Activated CD8-positive, alpha-beta T cell treated with anti-CD3 and anti-CD28 coated beads for 36 hours (primary cell): ENCODE measurements around the gene BRAT1. TPM values are rescaled to one million over a fixed set of nuclear protein-coding genes. Genes with fewer than 3 reads are reported as not detected.

ENCODE experiments used
- ATAC-seq: fragments of 200-7000 bp; cut with Tn5 transposase; one replicate; pipeline ENCODE4 v1.10.0; 2021; ENCODE audit warnings: mild to moderate bottlenecking, moderate library complexity
- CTCF ChIA-PET: fragments of 350-600 bp; sonication (Branson Sonifier 250); formaldehyde crosslinking; loops from one replicate; lab custom pipeline; 2021; ENCODE audit warnings: antibody characterized with exemption; lab: Charles Lee
- POLR2A ChIA-PET: fragments of 350-600 bp; sonication (Branson Sonifier 250); formaldehyde crosslinking; loops from one replicate; lab custom pipeline; 2021; ENCODE audit warnings: antibody characterized with exemption; lab: Charles Lee
- DNase-seq: peaks from one replicate; pipeline ENCODE4 v3.0.0-alpha.2; 2020
- H3K27ac Mint-ChIP-seq: one replicate; pipeline ENCODE4 v1.8.0; 2021; ENCODE audit warnings: mild to moderate bottlenecking, mixed read lengths
- H3K27me3 Mint-ChIP-seq: one replicate; pipeline ENCODE4 v1.8.0; 2021; ENCODE audit warnings: mixed read lengths
- H3K36me3 Mint-ChIP-seq: one replicate; pipeline ENCODE4 v1.8.0; 2021; ENCODE audit warnings: low read depth, mixed read lengths
- H3K4me1 Mint-ChIP-seq: one replicate; pipeline ENCODE4 v1.8.0; 2021; ENCODE audit warnings: low read depth, mixed read lengths
- H3K4me3 Mint-ChIP-seq: one replicate; pipeline ENCODE4 v1.8.0; 2021; ENCODE audit warnings: mild to moderate bottlenecking, moderate library complexity, mixed read lengths
- H3K9me3 Mint-ChIP-seq: one replicate; pipeline ENCODE4 v1.8.0; 2021; ENCODE audit warnings: mixed read lengths
- CTCF ChIP-seq: fragments of 200-600 bp; IDR thresholded peaks from one replicate; pipeline ENCODE4 v1.8.0; 2022; ENCODE audit warnings: antibody characterized with exemption, mild to moderate bottlenecking
- intact Hi-C: fragments of 100-400 bp; cut with micrococcal nuclease; formaldehyde crosslinking; loops from one replicate; pipeline ENCODE4 v1.10.0; 2022
- total RNA-seq, 2 experiments: library from RNA; stranded (reverse); gene quantifications; one replicate each; pipeline ENCODE4 v1.2.3, GENCODE V29; 2021

The BRAT1 gene
- total RNA-seq, 2 experiments from 2014 or later: 30.9 to 32.6 TPM

GRCh38 chr7:2504128-2504888, 51.0 kb downstream of the BRAT1 start:
- Mint-ChIP-seq H3K27ac (no peak overlapping the region), H3K4me1 (peaks cover 27% of the 10 kb centered on the region), H3K27me3 (no peaks in the 10 kb centered on the region), H3K36me3 (no peaks in the 10 kb centered on the region), H3K4me3 (no peak overlapping the region), H3K9me3 (no peaks in the 10 kb centered on the region)
- no peak for TF ChIP-seq CTCF
- intact Hi-C loops: no loop called here
- ChIA-PET POLR2A (interaction anchor here (0.6 to 0.7 kb wide), 2 partner anchors 18 to 31 kb away, joined by 3 read pairs; no protein-coding TSS in a partner anchor), CTCF (interaction anchor here (1.4 kb wide), 1 partner anchor 205 kb away, joined by 4 read pairs; no protein-coding TSS in a partner anchor)
- ATAC-seq (no peak), DNase-seq (no peak)

- H3K4me1 Mint-ChIP-seq: peaks cover 17% of the 10 kb centered on the region
- intact Hi-C loops: no loop called here
- H3K36me3 Mint-ChIP-seq: no peaks in the 10 kb centered on the region
- H3K9me3 Mint-ChIP-seq: no peaks in the 10 kb centered on the region
- DNase-seq (no peak), ATAC-seq (no peak)
- H3K27me3 Mint-ChIP-seq: no peaks in the 10 kb centered on the region
- H3K4me3 Mint-ChIP-seq: no peak overlapping the region
- TF ChIP-seq CTCF: no peak
- ChIA-PET CTCF (interaction anchor here (1.4 kb wide), 1 partner anchor 206 kb away, joined by 4 read pairs; no protein-coding TSS in a partner anchor), POLR2A (interaction anchor here (1.5 kb wide), 1 partner anchor 24 kb away, joined by 3 read pairs; no protein-coding TSS in a partner anchor)
- H3K27ac Mint-ChIP-seq: no peak overlapping the region
Observed at GRCh38 chr7:2503056-2503941, 52.0 kb downstream of the BRAT1 start.

GRCh38 chr7:2502647-2502966, 52.7 kb downstream of the BRAT1 start:
- H3K27ac Mint-ChIP-seq: no peak overlapping the region
- no peak for TF ChIP-seq CTCF
- POLR2A ChIA-PET: interaction anchor here (1.5 to 2.0 kb wide), 2 partner anchors 9 to 25 kb away, joined by 3 to 7 read pairs; no protein-coding TSS in a partner anchor
- no peaks in the 10 kb centered on the region for H3K9me3 Mint-ChIP-seq
- no peaks in the 10 kb centered on the region for H3K27me3 Mint-ChIP-seq
- H3K4me3 Mint-ChIP-seq: no peak overlapping the region
- no peaks in the 10 kb centered on the region for H3K36me3 Mint-ChIP-seq
- CTCF ChIA-PET: interaction anchor here (0.6 to 1.6 kb wide), 2 partner anchors 34 to 53 kb away, joined by 3 to 5 read pairs; no protein-coding TSS in a partner anchor
- ATAC-seq: no peak
- no peak for DNase-seq
- intact Hi-C loops: no loop called here
- peaks cover 12% of the 10 kb centered on the region for H3K4me1 Mint-ChIP-seq

GRCh38 chr7:2501947-2502646, 53.2 kb downstream of the BRAT1 start:
- ChIA-PET POLR2A (interaction anchor here (0.9 to 2.0 kb wide), 3 partner anchors 9 to 34 kb away, joined by 3 to 7 read pairs (median 3); no protein-coding TSS in a partner anchor), CTCF (interaction anchor here (0.6 to 1.6 kb wide), 2 partner anchors 33 to 54 kb away, joined by 3 to 5 read pairs; no protein-coding TSS in a partner anchor)
- intact Hi-C loops: no loop called here
- TF ChIP-seq CTCF: no peak
- no peak for DNase-seq
- Mint-ChIP-seq H3K9me3 (no peaks in the 10 kb centered on the region), H3K4me1 (peaks cover 12% of the 10 kb centered on the region), H3K27ac (no peak overlapping the region), H3K4me3 (no peak overlapping the region), H3K36me3 (no peaks in the 10 kb centered on the region), H3K27me3 (no peaks in the 10 kb centered on the region)
- no peak for ATAC-seq
